GM12878 (cell line): Measurements from ENCODE around the gene DNAH8.

Experiments
- ATF3 ChIP-seq: IDR thresholded peaks from 2 replicates; pipeline ENCODE4 v1.6.1; 2011; ENCODE audit warnings: low read depth, mild to moderate bottlenecking, low read length, moderate library complexity, borderline replicate concordance; ENCODE audit errors: extremely low read depth
- BRCA1 ChIP-seq: IDR thresholded peaks from 2 replicates; pipeline ENCODE4 v1.6.1; 2011; ENCODE audit warnings: low read depth, low read length, improper control_type of control experiment
- CTCF ChIP-seq, 3 experiments: IDR thresholded peaks in 2 of 3; conservative IDR thresholded peaks in 1 of 3; 2 replicates each; pipeline ENCODE4 v1.5.1; 2011; ENCODE audit warnings: low read depth in 3 of 3, low read length in 3 of 3, mild to moderate bottlenecking in 3 of 3, control low read depth in 2 of 3, moderate library complexity in 2 of 3, inconsistent platforms in 1 of 3, mixed read lengths in 1 of 3; ENCODE audit not compliant: control insufficient read depth in 2 of 3, insufficient read depth in 1 of 3; ENCODE audit errors: extremely low read depth in 1 of 3
- KDM1A ChIP-seq: fragments of 200-600 bp; sonication (generic); IDR thresholded peaks from 2 replicates; pipeline ENCODE4 v1.6.1; 2016; ENCODE audit warnings: borderline replicate concordance
- MAX ChIP-seq: IDR thresholded peaks from 2 replicates; pipeline ENCODE4 v1.6.1; 2012; ENCODE audit warnings: low read depth, low read length, improper control_type of control experiment
- POLR2A ChIP-seq: IDR thresholded peaks from 2 replicates; pipeline ENCODE4 v1.6.1; 2011; ENCODE audit warnings: low read depth, mild to moderate bottlenecking, low read length
- POLR2AphosphoS2 ChIP-seq: IDR thresholded peaks from 2 replicates; pipeline ENCODE4 v1.6.1; 2011; ENCODE audit warnings: low read depth, mild to moderate bottlenecking, low read length, improper control_type of control experiment, moderate library complexity
- POLR2AphosphoS5 ChIP-seq: IDR thresholded peaks from 2 replicates; pipeline ENCODE4 v1.6.1; 2011; ENCODE audit warnings: mild to moderate bottlenecking, low read length, inconsistent platforms
- PRDM15 ChIP-seq: fragments of 450-650 bp; formaldehyde crosslinking; IDR thresholded peaks from 2 replicates; pipeline ENCODE4 v1.4.0; 2020; ENCODE audit warnings: mild to moderate bottlenecking, moderate library complexity
- RUNX3 ChIP-seq: IDR thresholded peaks from 2 replicates; pipeline ENCODE4 v1.6.1; 2012; ENCODE audit warnings: low read length, inconsistent platforms
- SIN3A ChIP-seq: IDR thresholded peaks from 2 replicates; pipeline ENCODE4 v1.6.1; 2012; ENCODE audit warnings: low read depth, low read length, improper control_type of control experiment
- SUZ12 ChIP-seq: fragments of 200-600 bp; sonication (generic); IDR thresholded peaks from one replicate; pipeline ENCODE4 v1.6.1; 2018; ENCODE audit warnings: antibody characterized with exemption, mild to moderate bottlenecking; ENCODE audit not compliant: unreplicated experiment
- USF2 ChIP-seq: IDR thresholded peaks from 2 replicates; pipeline ENCODE4 v1.6.1; 2011; ENCODE audit warnings: low read depth, low read length, improper control_type of control experiment, borderline replicate concordance

- TF ChIP-seq PRDM15: no peak
- TF ChIP-seq CTCF (IDR thresholded peaks at IDR 0.05 in 2 of 3, conservative IDR thresholded peaks at IDR 0.05 in 1 of 3; ENCODE audit: control insufficient read depth in 2 of 3, extremely low read depth in 1 of 3, insufficient read depth in 1 of 3, low read depth in 3 of 3, low read length in 3 of 3): no peak
- no peak for TF ChIP-seq POLR2A
- TF ChIP-seq USF2: no peak
- TF ChIP-seq POLR2AphosphoS2: no peak
- no peak for TF ChIP-seq BRCA1
- no peak for TF ChIP-seq SIN3A
- no peak for TF ChIP-seq POLR2AphosphoS5
- no peak for TF ChIP-seq KDM1A
- TF ChIP-seq SUZ12: no peak
- no peak for TF ChIP-seq MAX
- no peak for TF ChIP-seq RUNX3
- no peak for TF ChIP-seq ATF3
Measured at GRCh38 chr6:38695933-38696332, 19.2 kb upstream of the DNAH8 start.
